Transverse colon (tissue), 3 donors: Measurements from ENCODE around the gene MFSD12.

ENCODE experiments used
- CTCF ChIP-seq, 5 experiments: fragments of 200-600 bp in 3 of 5; fragments of 450-650 bp in 2 of 5; sonication (generic) in 3 of 5; IDR thresholded peaks; 1 replicate in 2 of 5; 2 replicates in 3 of 5; pipeline ENCODE4 v1.5.1; 2016 to 2017; ENCODE audit warnings: antibody characterized with exemption in 5 of 5, inconsistent platforms in 3 of 5, mild to moderate bottlenecking in 2 of 5, moderate library complexity in 1 of 5
- EP300 ChIP-seq: sonication (generic); formaldehyde crosslinking; IDR thresholded peaks from one replicate; pipeline ENCODE4 v1.6.1; 2017; ENCODE audit warnings: antibody characterized with exemption, low read depth
- POLR2A ChIP-seq: fragments of 450-650 bp; IDR thresholded peaks from one replicate; pipeline ENCODE4 v1.6.1; 2016; ENCODE audit warnings: antibody characterized with exemption, mild to moderate bottlenecking, moderate library complexity

GRCh38 chr19:3557461-3558248 lies at the start of gene MFSD12:
- TF ChIP-seq EP300: no peak
- TF ChIP-seq CTCF (IDR thresholded peaks at IDR 0.05): no peak
- peak; percentile 52 for TF ChIP-seq POLR2A
